Endothelial cell of umbilical vein (primary cell): ENCODE data around the gene SRCIN1. TPM values are rescaled to one million over a fixed set of nuclear protein-coding genes. Genes with fewer than 3 reads are reported as not detected.

Source experiments
- BruUV-seq: library from RNA; stranded (reverse); fragments of 400-500 nt; replicated peaks from 2 replicates; lab custom pipeline; 2021; lab: Mats Ljungman, UMichigan
- CTCF ChIA-PET: fragments of 300-600, 350-600 bp; sonication (Branson Sonifier 250); formaldehyde crosslinking; loops from one replicate; lab custom pipeline; 2021; ENCODE audit warnings: antibody characterized with exemption, inconsistent platforms; lab: Charles Lee
- POLR2A ChIA-PET: fragments of 300-600, 350-600 bp; sonication (Branson Sonifier 250); formaldehyde crosslinking; loops from one replicate; lab custom pipeline; 2021; ENCODE audit warnings: antibody characterized with exemption, inconsistent platforms; lab: Charles Lee
- DNase-seq: peaks from one replicate; pipeline ENCODE4 v3.0.0-alpha.2; 2011; ENCODE audit warnings: low read depth, low spot score
- FAIRE-seq: peaks from 2 replicates; lab custom pipeline; 2011; peaks lifted over from hg19 to GRCh38; lab: Jason Lieb, UNC
- H2AFZ ChIP-seq: 2 replicates; pipeline ENCODE4 v1.6.0; 2012; ENCODE audit warnings: low read depth, low read length, control low read depth, inconsistent platforms
- H3K27ac ChIP-seq: 2 replicates; pipeline ENCODE4 v1.5.1; 2011; ENCODE audit warnings: low read depth, mild to moderate bottlenecking, control low read depth, low read length, moderate library complexity; ENCODE audit not compliant: insufficient read depth
- H3K27me3 ChIP-seq, 2 experiments: 2 replicates each; pipeline versions ENCODE4 v1.6.0 to v1.6.1; 2011; ENCODE audit warnings: low read length in 2 of 2, mixed read lengths in 1 of 2; ENCODE audit not compliant: control insufficient read depth in 2 of 2, insufficient read depth in 2 of 2
- H3K36me3 ChIP-seq, 2 experiments: 2 replicates in 1 of 2; 3 replicates in 1 of 2; pipeline ENCODE4 v1.5.1; 2011; ENCODE audit warnings: low read length in 2 of 2, mild to moderate bottlenecking in 1 of 2, moderate library complexity in 1 of 2; ENCODE audit not compliant: control insufficient read depth in 2 of 2, insufficient read depth in 2 of 2; ENCODE audit errors: extremely low read depth in 1 of 2
- H3K4me1 ChIP-seq: 3 replicates; pipeline ENCODE4 v1.5.1; 2011; ENCODE audit warnings: mild to moderate bottlenecking, low read length; ENCODE audit not compliant: control insufficient read depth, insufficient read depth; ENCODE audit errors: extremely low read depth
- H3K4me2 ChIP-seq: 2 replicates; pipeline ENCODE4 v1.6.1; 2011; ENCODE audit warnings: low read length, control low read depth, mixed read lengths; ENCODE audit not compliant: insufficient read depth
- H3K4me3 ChIP-seq, 3 experiments: fragments of 200-600 bp in 1 of 3; sonication (generic), shearing (Covaris generic) in 1 of 3; replicated peaks in 1 of 3; 2 replicates each; pipeline ENCODE4 v1.5.1; 2011 to 2016; ENCODE audit warnings: control low read depth in 3 of 3, low read length in 3 of 3, mild to moderate bottlenecking in 2 of 3, inconsistent platforms in 1 of 3, low read depth in 1 of 3, moderate library complexity in 1 of 3; ENCODE audit not compliant: insufficient read depth in 1 of 3
- H3K79me2 ChIP-seq: 2 replicates; pipeline ENCODE4 v1.6.0; 2012; ENCODE audit warnings: low read length, inconsistent platforms; ENCODE audit not compliant: control insufficient read depth, insufficient read depth
- H3K9ac ChIP-seq: replicated peaks from 2 replicates; pipeline ENCODE3; 2011; ENCODE audit warnings: low read length, control low read depth; ENCODE audit not compliant: insufficient read depth; ENCODE audit errors: extremely low read depth
- H3K9me1 ChIP-seq: replicated peaks from 3 replicates; pipeline ENCODE4 v1.6.0; 2011; ENCODE audit warnings: mild to moderate bottlenecking, low read length; ENCODE audit not compliant: control insufficient read depth, insufficient read depth; ENCODE audit errors: extremely low read depth
- H3K9me3 ChIP-seq: replicated peaks from 2 replicates; pipeline ENCODE4 v1.5.1; 2012; ENCODE audit warnings: low read length, inconsistent platforms; ENCODE audit not compliant: control insufficient read depth, insufficient read depth
- H4K20me1 ChIP-seq: replicated peaks from 2 replicates; pipeline ENCODE3; 2011; ENCODE audit warnings: mild to moderate bottlenecking, low read length; ENCODE audit not compliant: control insufficient read depth, insufficient read depth; ENCODE audit errors: extremely low read depth
- EZH2 ChIP-seq: IDR thresholded peaks from 2 replicates; pipeline ENCODE4 v1.6.1; 2012; ENCODE audit warnings: borderline replicate concordance, low read depth, mild to moderate bottlenecking, moderate library complexity, low read length, inconsistent platforms; ENCODE audit not compliant: severe bottlenecking
- JUN ChIP-seq: IDR thresholded peaks from 2 replicates; pipeline ENCODE4 v1.6.1; 2011; ENCODE audit warnings: borderline replicate concordance, low read depth; ENCODE audit not compliant: insufficient read length, insufficient read depth
- MYC ChIP-seq: IDR thresholded peaks from one replicate; pipeline ENCODE4 v1.6.1; 2011; ENCODE audit warnings: mild to moderate bottlenecking, low read depth, low read length
- dilution Hi-C: fragments of 300-500 bp; cut with MboI; formaldehyde crosslinking; loops from one replicate; pipeline ENCODE4 v1.15.0; 2019; ENCODE audit warnings: low sequenced_read_pairs; ENCODE audit not compliant: extremely low pct_ligation_motif_present
- intact Hi-C: fragments of 100-400 bp; cut with micrococcal nuclease; formaldehyde crosslinking; loops from one replicate; pipeline ENCODE4 v1.10.0; 2022
- polyA plus RNA-seq, 4 experiments: library from polyadenylated mRNA; depleted of rRNA in 3 of 4; stranded (reverse) in 3 of 4; unstranded in 1 of 4; fragments of >200 nt; gene quantifications; 2 replicates each; pipeline versions ENCODE4 v1.2.1 to v1.2.3, GENCODE V29; 2011 to 2012; ENCODE audit warnings: missing spikeins in 1 of 4
- total RNA-seq: library from RNA; stranded (reverse); gene quantifications from 2 replicates; pipeline ENCODE4 v1.2.3, GENCODE V29; 2021
- TF ChIP-seq, protein P1 (sequence below), 2 donors: IDR thresholded peaks; 1 replicate in 1 of 2; 2 replicates in 1 of 2; pipeline ENCODE4 v1.5.1; 2011; ENCODE audit warnings: low read length in 2 of 2, mild to moderate bottlenecking in 2 of 2, moderate library complexity in 2 of 2, control low read depth in 1 of 2, inconsistent platforms in 1 of 2, low read depth in 1 of 2; ENCODE audit not compliant: insufficient read depth in 1 of 2; ENCODE audit errors: extremely low read depth in 1 of 2

Gene SRCIN1
- total and polyA plus RNA-seq, 2 donors (not counting 3 experiments of a cell fraction or from before 2014, with no cell fraction given): 0.15 to 0.35 TPM

DNA sequence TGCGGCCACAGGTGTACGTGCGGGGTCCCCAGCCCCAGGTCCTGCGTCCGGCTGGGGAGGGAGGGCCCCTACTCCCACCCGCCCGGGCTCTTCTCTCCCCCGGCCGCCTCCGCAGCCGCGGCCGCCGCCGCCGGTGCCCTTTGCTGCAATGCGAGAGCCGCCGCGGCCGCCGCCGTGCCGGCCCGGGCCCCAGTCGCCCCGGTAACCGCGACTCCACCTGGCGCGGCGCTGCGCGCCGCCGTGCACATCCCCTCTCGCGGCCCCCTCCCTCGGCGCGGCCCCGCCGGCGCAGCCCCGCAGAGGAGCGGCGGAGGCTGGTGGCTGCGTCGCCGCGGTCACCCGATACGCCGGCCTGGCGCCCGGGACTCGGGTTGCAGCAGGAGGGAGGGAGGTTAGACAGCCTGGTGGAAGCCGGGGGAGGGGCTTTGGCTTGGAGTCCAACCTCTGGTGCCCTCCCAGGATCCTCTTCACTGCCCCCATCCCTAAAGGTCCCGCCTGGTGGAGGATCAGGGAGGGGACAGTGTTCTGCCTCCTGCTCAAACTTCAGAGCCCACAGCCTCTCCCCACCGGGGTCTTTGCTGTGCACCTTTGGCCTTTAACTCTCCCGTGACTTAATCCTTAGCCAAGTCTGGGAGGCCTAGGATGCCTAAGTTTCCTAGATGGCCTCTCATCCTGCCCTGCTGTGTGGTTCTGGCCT is 32.9 kb downstream of the SRCIN1 start:
- DNase-seq: no peak
- Histone ChIP-seq H3K4me3 (no peak overlapping the region), H3K27me3 (peaks cover 56 to 61% of the 10 kb centered on the region in 2 experiments), H3K9ac (no peak overlapping the region), H3K79me2 (no peaks in the 10 kb centered on the region), H3K9me1 (no peaks in the 10 kb centered on the region), H4K20me1 (no peaks in the 10 kb centered on the region), H3K4me2 (no peak overlapping the region), H3K4me1 (no peaks in the 10 kb centered on the region), H3K36me3 (no peaks in the 10 kb centered on the region), H2AFZ (no peak overlapping the region), H3K9me3 (no peaks in the 10 kb centered on the region), H3K27ac (no peak overlapping the region)
- no peak for FAIRE-seq
- intact Hi-C loops: no loop called here
- POLR2A ChIA-PET: no interaction called here
- dilution Hi-C loops: no loop called here
- TF ChIP-seq, protein P1, sequence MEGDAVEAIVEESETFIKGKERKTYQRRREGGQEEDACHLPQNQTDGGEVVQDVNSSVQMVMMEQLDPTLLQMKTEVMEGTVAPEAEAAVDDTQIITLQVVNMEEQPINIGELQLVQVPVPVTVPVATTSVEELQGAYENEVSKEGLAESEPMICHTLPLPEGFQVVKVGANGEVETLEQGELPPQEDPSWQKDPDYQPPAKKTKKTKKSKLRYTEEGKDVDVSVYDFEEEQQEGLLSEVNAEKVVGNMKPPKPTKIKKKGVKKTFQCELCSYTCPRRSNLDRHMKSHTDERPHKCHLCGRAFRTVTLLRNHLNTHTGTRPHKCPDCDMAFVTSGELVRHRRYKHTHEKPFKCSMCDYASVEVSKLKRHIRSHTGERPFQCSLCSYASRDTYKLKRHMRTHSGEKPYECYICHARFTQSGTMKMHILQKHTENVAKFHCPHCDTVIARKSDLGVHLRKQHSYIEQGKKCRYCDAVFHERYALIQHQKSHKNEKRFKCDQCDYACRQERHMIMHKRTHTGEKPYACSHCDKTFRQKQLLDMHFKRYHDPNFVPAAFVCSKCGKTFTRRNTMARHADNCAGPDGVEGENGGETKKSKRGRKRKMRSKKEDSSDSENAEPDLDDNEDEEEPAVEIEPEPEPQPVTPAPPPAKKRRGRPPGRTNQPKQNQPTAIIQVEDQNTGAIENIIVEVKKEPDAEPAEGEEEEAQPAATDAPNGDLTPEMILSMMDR (IDR thresholded peaks at IDR 0.05; ENCODE audit: extremely low read depth in 1 of 2, insufficient read depth in 1 of 2, low read depth in 1 of 2, low read length in 2 of 2): no peak
- no peak for TF ChIP-seq JUN
- peak; percentile 87 for TF ChIP-seq EZH2
- TF ChIP-seq MYC: no peak
- CTCF ChIA-PET: interaction anchor here (1.0 kb wide), 1 partner anchor 14 kb away, joined by 3 read pairs; no protein-coding TSS in a partner anchor
- BruUV-seq: no TSS peak
